Activated naive CD8-positive, alpha-beta T cell treated with anti-CD3 and anti-CD28 coated beads, Interleukin-2, amount 10 ng/mL, durations not matched to agents 7 days and 5 days (primary cell): ENCODE results near the gene BIRC6. TPM values are rescaled to one million over a fixed set of nuclear protein-coding genes. Genes with fewer than 3 reads are reported as not detected.
A peak's percentile ranks its signal among the peaks of the same experiment; 100 is the strongest.
"Not testable (repeated sequence)": the region's sequence is repeated elsewhere in the genome, so short reads cannot be mapped to it uniquely, and the experiment has no call there.

Experiments used
- ATAC-seq: fragments of 150-1000 bp; cut with Tn5 transposase; one replicate; pipeline ENCODE4 v1.10.0; 2021; ENCODE audit warnings: low read depth, moderate library complexity
- POLR2A ChIA-PET: fragments of 350-600 bp; sonication (Branson Sonifier 250); formaldehyde crosslinking; loops from one replicate; lab custom pipeline; 2021; ENCODE audit warnings: antibody characterized with exemption; lab: Charles Lee
- DNase-seq: peaks from one replicate; pipeline ENCODE4 v3.0.0; 2021
- H3K27ac Mint-ChIP-seq: one replicate; pipeline ENCODE4 v1.8.0; 2022; ENCODE audit warnings: mild to moderate bottlenecking, mixed read lengths
- H3K27me3 Mint-ChIP-seq: one replicate; pipeline ENCODE4 v1.8.0; 2022; ENCODE audit warnings: mild to moderate bottlenecking, moderate library complexity, mixed read lengths
- H3K36me3 Mint-ChIP-seq: one replicate; pipeline ENCODE4 v1.8.0; 2021; ENCODE audit warnings: mild to moderate bottlenecking, mixed read lengths
- H3K4me1 Mint-ChIP-seq: one replicate; pipeline ENCODE4 v1.8.0; 2021; ENCODE audit warnings: mixed read lengths
- H3K4me3 Mint-ChIP-seq: one replicate; pipeline ENCODE4 v1.8.0; 2022; ENCODE audit warnings: mild to moderate bottlenecking, moderate library complexity, mixed read lengths
- H3K9me3 Mint-ChIP-seq: one replicate; pipeline ENCODE4 v1.8.0; 2021; ENCODE audit warnings: mixed read lengths
- total RNA-seq, 2 experiments: library from RNA; stranded (reverse); gene quantifications; one replicate each; pipeline ENCODE4 v1.2.3, GENCODE V29; 2021

Gene BIRC6
- total RNA-seq, 2 experiments from 2014 or later: 125 to 132 TPM

- peak overlapping the region; percentile 93 for H3K27ac Mint-ChIP-seq
- no peaks in the 10 kb centered on the region for H3K9me3 Mint-ChIP-seq
- peak overlapping the region; percentile 96 for H3K4me3 Mint-ChIP-seq
- H3K4me1 Mint-ChIP-seq: peaks cover 18% of the 10 kb centered on the region
- POLR2A ChIA-PET: no interaction called here
- DNase-seq (no peak), ATAC-seq (no peak)
- H3K27me3 Mint-ChIP-seq: no peaks in the 10 kb centered on the region
- H3K36me3 Mint-ChIP-seq: peaks cover 12% of the 10 kb centered on the region
Observed at GRCh38 chr2:32626639-32627221, 269.9 kb downstream of the BIRC6 start.

GRCh38 chr2:32627441-32627813 is 270.6 kb downstream of the BIRC6 start:
- POLR2A ChIA-PET: interaction anchor here (0.8 to 1.2 kb wide), 2 partner anchors 562 to 588 kb away, joined by 3 to 4 read pairs; partner anchors contain the start of gene DPY30
- DNase-seq (no peak), ATAC-seq (peak; percentile 43)
- Mint-ChIP-seq H3K4me1 (peaks cover 18% of the 10 kb centered on the region), H3K27me3 (no peaks in the 10 kb centered on the region), H3K36me3 (peaks cover 9% of the 10 kb centered on the region), H3K4me3 (peak overlapping the region; percentile 96), H3K9me3 (no peaks in the 10 kb centered on the region), H3K27ac (peak overlapping the region; percentile 93)

- Mint-ChIP-seq H3K4me3 (peak within 1 kb of the TSS; percentile 96), H3K4me1 (peaks cover 18% of the 10 kb centered on the region), H3K9me3 (no peaks in the 10 kb centered on the region), H3K36me3 (peaks cover 6% of the 10 kb centered on the region), H3K27me3 (no peaks in the 10 kb centered on the region), H3K27ac (peak within 1 kb of the TSS; percentile 93)
- DNase-seq (peak; percentile 97), ATAC-seq (peak; percentile 100)
- POLR2A ChIA-PET: interaction anchor here (0.8 to 1.2 kb wide), 2 partner anchors 563 to 588 kb away, joined by 3 to 4 read pairs; partner anchors contain the start of gene DPY30
Observed at GRCh38 chr2:32627814-32628579, 271.2 kb downstream of the BIRC6 start, which contains the start of gene TTC27. TTC27 (plus strand) TSS chr2:32628050; CDS start chr2:32628293, 243 bp downstream.

GRCh38 chr2:32632089-32632488 is 275.3 kb downstream of the BIRC6 start:
- Mint-ChIP-seq H3K27ac (no peak overlapping the region), H3K4me1 (peaks cover 17% of the 10 kb centered on the region), H3K4me3 (no peak overlapping the region), H3K9me3 (no peaks in the 10 kb centered on the region), H3K36me3 (peaks cover 4% of the 10 kb centered on the region), H3K27me3 (no peaks in the 10 kb centered on the region)
- no peak for ATAC-seq
- DNase-seq: no peak
- POLR2A ChIA-PET: no interaction called here

- no peaks in the 10 kb centered on the region for H3K27me3 Mint-ChIP-seq
- POLR2A ChIA-PET: no interaction called here
- H3K36me3 Mint-ChIP-seq: peaks cover 4% of the 10 kb centered on the region
- H3K9me3 Mint-ChIP-seq: no peaks in the 10 kb centered on the region
- no peak overlapping the region for H3K4me3 Mint-ChIP-seq
- DNase-seq (no peak), ATAC-seq (no peak)
- no peak overlapping the region for H3K27ac Mint-ChIP-seq
- H3K4me1 Mint-ChIP-seq: peaks cover 11% of the 10 kb centered on the region
Observed at GRCh38 chr2:32633040-32633439, 276.2 kb downstream of the BIRC6 start.

GRCh38 chr2:32638548-32638947 is 281.7 kb downstream of the BIRC6 start:
- H3K4me3 Mint-ChIP-seq, H3K27ac Mint-ChIP-seq, H3K4me1 Mint-ChIP-seq, POLR2A ChIA-PET, DNase-seq, H3K27me3 Mint-ChIP-seq, H3K9me3 Mint-ChIP-seq, H3K36me3 Mint-ChIP-seq, ATAC-seq: not testable (repeated sequence)

- Mint-ChIP-seq H3K36me3 (peaks cover 9% of the 10 kb centered on the region), H3K4me3 (no peak overlapping the region), H3K27me3 (no peaks in the 10 kb centered on the region), H3K9me3 (no peaks in the 10 kb centered on the region), H3K27ac (no peak overlapping the region), H3K4me1 (no peaks in the 10 kb centered on the region)
- DNase-seq (no peak), ATAC-seq (no peak)
- POLR2A ChIA-PET: no interaction called here
Observed at GRCh38 chr2:32641180-32641579, 284.4 kb downstream of the BIRC6 start.

- POLR2A ChIA-PET: no interaction called here
- Mint-ChIP-seq H3K4me1 (peaks cover 3% of the 10 kb centered on the region), H3K4me3 (no peak overlapping the region), H3K27me3 (no peaks in the 10 kb centered on the region), H3K27ac (no peak overlapping the region), H3K36me3 (peaks cover 19% of the 10 kb centered on the region), H3K9me3 (no peaks in the 10 kb centered on the region)
- ATAC-seq (no peak), DNase-seq (no peak)
Observed at GRCh38 chr2:32647180-32647651, 290.4 kb downstream of the BIRC6 start.

- POLR2A ChIA-PET: no interaction called here
- no peak overlapping the region for H3K27ac Mint-ChIP-seq
- H3K4me3 Mint-ChIP-seq: no peak overlapping the region
Observed at GRCh38 chr2:32652555-32653209, 295.9 kb downstream of the BIRC6 start.

GRCh38 chr2:32656069-32656468 is 299.2 kb downstream of the BIRC6 start:
- peaks cover 27% of the 10 kb centered on the region for H3K36me3 Mint-ChIP-seq
- no peak for ATAC-seq

More at GRCh38 chr2:32652555-32653209, 295.9 kb downstream of the BIRC6 start:
- peaks cover 3% of the 10 kb centered on the region for H3K4me1 Mint-ChIP-seq
- no peaks in the 10 kb centered on the region for H3K9me3 Mint-ChIP-seq
- ATAC-seq (no peak), DNase-seq (no peak)
- H3K36me3 Mint-ChIP-seq: peaks cover 19% of the 10 kb centered on the region
- no peaks in the 10 kb centered on the region for H3K27me3 Mint-ChIP-seq

GRCh38 chr2:32663864-32664263 is 307.0 kb downstream of the BIRC6 start:
- H3K27me3 Mint-ChIP-seq: no peaks in the 10 kb centered on the region
- no peaks in the 10 kb centered on the region for H3K4me1 Mint-ChIP-seq
- DNase-seq (no peak), ATAC-seq (no peak)
- H3K4me3 Mint-ChIP-seq: no peak overlapping the region
- peaks cover 35% of the 10 kb centered on the region for H3K36me3 Mint-ChIP-seq
- POLR2A ChIA-PET: no interaction called here
- no peak overlapping the region for H3K27ac Mint-ChIP-seq
- peaks cover 2% of the 10 kb centered on the region for H3K9me3 Mint-ChIP-seq

More at GRCh38 chr2:32656069-32656468, 299.2 kb downstream of the BIRC6 start:
- no peaks in the 10 kb centered on the region for H3K4me1 Mint-ChIP-seq
- H3K27ac Mint-ChIP-seq: no peak overlapping the region
- no peak overlapping the region for H3K4me3 Mint-ChIP-seq
- DNase-seq: no peak
- peaks cover 2% of the 10 kb centered on the region for H3K9me3 Mint-ChIP-seq
- POLR2A ChIA-PET: no interaction called here
- H3K27me3 Mint-ChIP-seq: no peaks in the 10 kb centered on the region

GRCh38 chr2:32666704-32667103 is 309.9 kb downstream of the BIRC6 start:
- no peak for DNase-seq
- no peak for ATAC-seq
- no peak overlapping the region for H3K27ac Mint-ChIP-seq
- no peaks in the 10 kb centered on the region for H3K9me3 Mint-ChIP-seq
- peaks cover 25% of the 10 kb centered on the region for H3K36me3 Mint-ChIP-seq
- H3K27me3 Mint-ChIP-seq: no peaks in the 10 kb centered on the region
- POLR2A ChIA-PET: no interaction called here
- no peak overlapping the region for H3K4me3 Mint-ChIP-seq
- H3K4me1 Mint-ChIP-seq: peaks cover 2% of the 10 kb centered on the region

- DNase-seq (no peak), ATAC-seq (no peak)
- Mint-ChIP-seq H3K27ac (no peak overlapping the region), H3K4me1 (peaks cover 2% of the 10 kb centered on the region), H3K4me3 (no peak overlapping the region), H3K27me3 (no peaks in the 10 kb centered on the region), H3K9me3 (no peaks in the 10 kb centered on the region), H3K36me3 (peaks cover 22% of the 10 kb centered on the region)
- POLR2A ChIA-PET: no interaction called here
Observed at GRCh38 chr2:32668254-32668653, 311.4 kb downstream of the BIRC6 start.
